ENCODE results near the gene TMEM254. TPM values are rescaled to one million over a fixed set of nuclear protein-coding genes. Genes with fewer than 3 reads are reported as not detected.

Gene TMEM254
- polyA plus RNA-seq, 3 donors: 13.6 to 43.1 (median 25.9) TPM

DNA sequence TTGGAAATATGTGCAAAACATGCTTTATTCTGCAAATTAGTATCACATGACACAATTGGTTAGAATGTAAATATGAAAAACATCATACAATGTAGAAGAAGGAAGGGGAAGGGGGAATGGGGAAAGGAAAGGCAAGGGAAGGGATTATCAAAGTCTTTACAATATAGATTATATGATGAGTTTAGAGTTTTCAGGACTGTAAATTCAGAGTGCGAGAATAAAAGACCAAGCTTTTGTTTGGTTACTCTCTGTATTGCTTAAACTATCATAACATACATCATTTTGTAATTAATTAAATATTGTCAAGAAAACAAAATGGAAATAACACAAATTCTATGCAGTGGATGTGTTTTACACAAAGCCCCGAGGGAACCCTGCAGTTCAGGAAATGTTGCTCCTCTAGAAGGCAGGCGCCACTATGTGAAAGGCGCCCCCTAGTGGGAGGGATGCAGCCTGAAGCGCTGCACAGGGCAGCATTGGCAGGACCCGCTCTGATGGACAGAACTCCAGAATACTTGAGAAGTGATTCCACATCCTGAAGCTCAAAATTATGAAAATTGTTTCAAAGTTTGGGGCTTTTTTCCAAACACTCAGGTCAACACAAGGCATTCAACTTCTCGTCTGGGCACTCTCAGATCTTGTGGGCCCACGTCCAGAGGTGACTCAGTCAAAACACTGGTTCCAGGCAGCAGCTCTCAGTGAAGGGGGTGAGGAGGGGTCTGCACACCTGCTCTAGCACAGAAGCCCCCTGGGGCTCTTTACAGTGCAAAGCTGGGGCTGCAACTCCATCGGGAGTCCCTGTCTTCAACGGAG is 31.6 kb upstream of the TMEM254 start:
- H4K20me1 ChIP-seq (ENCODE audit: insufficient read depth, low read length): no peaks in the 10 kb centered on the region
- Mint-ChIP-seq H3K4me1 (no peaks in the 10 kb centered on the region), H3K27ac (peak overlapping the region in 1 of 7 donors; percentile 33), H3K4me3 (no peak overlapping the region), H3K27me3 (ENCODE audit: low read depth in 3 of 3) (peaks cover 0 to 1% (median 1%) of the 10 kb centered on the region in 3 donors), H3K36me3 (no peaks in the 10 kb centered on the region), H3K9me3 (no peaks in the 10 kb centered on the region)
- H3K4me1 ChIP-seq (ENCODE audit: control insufficient read depth in 1 of 2, insufficient read depth in 2 of 2, low read length in 2 of 2): no peaks in the 10 kb centered on the region
- H3K9ac ChIP-seq (ENCODE audit: insufficient read depth, low read length, poor library complexity, severe bottlenecking): no peak overlapping the region
- peak; percentile 51 to 62 (median 57) for DNase-seq
- intact Hi-C loops (cut with micrococcal nuclease): no loop called here
- H2AFZ ChIP-seq (ENCODE audit: insufficient read depth, low read depth, low read length, poor library complexity, severe bottlenecking): peak overlapping the region; percentile 2
- no peaks in the 10 kb centered on the region for H3K79me2 ChIP-seq (ENCODE audit: insufficient read depth, low read length)
- 24% methylated on average over 8 of the region's 10 CpGs for WGBS (ENCODE audit: insufficient coverage)
- H3K27me3 ChIP-seq (ENCODE audit: control insufficient read depth in 2 of 2, insufficient read depth in 2 of 2, low read length in 2 of 2): no peaks in the 10 kb centered on the region
- TF ChIP-seq CTCF (IDR thresholded peaks at IDR 0.05): peak; percentile 94
- no peaks in the 10 kb centered on the region for H3K36me3 ChIP-seq (replicated peaks in 1 of 2; ENCODE audit: control insufficient read depth in 1 of 2, insufficient read depth in 2 of 2, low read length in 2 of 2)
- no peak overlapping the region for H3K4me3 ChIP-seq (replicated peaks in 1 of 3; ENCODE audit: low read depth in 2 of 3, low read length in 3 of 3)
- no peak overlapping the region for H3K4me2 ChIP-seq (replicated peaks; ENCODE audit: extremely low read depth, low read length, poor library complexity, severe bottlenecking)
- no peak overlapping the region for H3K27ac ChIP-seq (ENCODE audit: low read depth in 1 of 2, low read length in 2 of 2)
- no peaks in the 10 kb centered on the region for H3K9me3 ChIP-seq (replicated peaks in 1 of 2; ENCODE audit: control insufficient read depth in 1 of 2, insufficient read depth in 1 of 2, low read length in 2 of 2)

GRCh38 chr10:80050752-80051151 is 27.7 kb upstream of the TMEM254 start:
- Histone ChIP-seq H3K4me2 (replicated peaks; ENCODE audit: extremely low read depth, low read length, poor library complexity, severe bottlenecking) (no peak overlapping the region), H3K36me3 (replicated peaks in 1 of 2; ENCODE audit: control insufficient read depth in 1 of 2, insufficient read depth in 2 of 2, low read length in 2 of 2) (no peaks in the 10 kb centered on the region), H3K79me2 (ENCODE audit: insufficient read depth, low read length) (no peaks in the 10 kb centered on the region), H3K27ac (ENCODE audit: low read depth in 1 of 2, low read length in 2 of 2) (no peak overlapping the region), H4K20me1 (ENCODE audit: insufficient read depth, low read length) (no peaks in the 10 kb centered on the region), H3K4me1 (ENCODE audit: control insufficient read depth in 1 of 2, insufficient read depth in 2 of 2, low read length in 2 of 2) (no peaks in the 10 kb centered on the region), H3K27me3 (ENCODE audit: control insufficient read depth in 2 of 2, insufficient read depth in 2 of 2, low read length in 2 of 2) (no peaks in the 10 kb centered on the region), H3K9me3 (replicated peaks in 1 of 2; ENCODE audit: control insufficient read depth in 1 of 2, insufficient read depth in 1 of 2, low read length in 2 of 2) (no peaks in the 10 kb centered on the region), H2AFZ (ENCODE audit: insufficient read depth, low read depth, low read length, poor library complexity, severe bottlenecking) (no peak overlapping the region), H3K9ac (ENCODE audit: insufficient read depth, low read length, poor library complexity, severe bottlenecking) (no peak overlapping the region), H3K4me3 (replicated peaks in 1 of 3; ENCODE audit: low read depth in 2 of 3, low read length in 3 of 3) (no peak overlapping the region)
- TF ChIP-seq CTCF (IDR thresholded peaks at IDR 0.05): no peak
- Mint-ChIP-seq H3K9me3 (no peaks in the 10 kb centered on the region), H3K27me3 (ENCODE audit: low read depth in 3 of 3) (peaks cover 0 to 2% (median 0%) of the 10 kb centered on the region in 3 donors), H3K4me1 (peaks cover 3% of the 10 kb centered on the region), H3K27ac (no peak overlapping the region), H3K4me3 (no peak overlapping the region), H3K36me3 (no peaks in the 10 kb centered on the region)
- intact Hi-C loops (cut with micrococcal nuclease): no loop called here
- WGBS (ENCODE audit: insufficient coverage): 100% methylated on average over 1 of the region's 3 CpGs
- no peak for DNase-seq

All from CD14-positive monocyte (primary cell).